HTR-8/SVneo (cell line): Measurements from ENCODE around the gene S100A10.
A peak's percentile ranks its signal among the peaks of the same experiment; 100 is the strongest.

ENCODE experiments used
- DNase-seq: peaks from one replicate; pipeline ENCODE4 v3.0.0; 2011; ENCODE audit warnings: low spot score, mixed read lengths; ENCODE audit not compliant: insufficient read length
- FAIRE-seq: peaks from 2 replicates; lab custom pipeline; 2011; peaks lifted over from hg19 to GRCh38; lab: Jason Lieb, UNC

S100A10 gene

DNA sequence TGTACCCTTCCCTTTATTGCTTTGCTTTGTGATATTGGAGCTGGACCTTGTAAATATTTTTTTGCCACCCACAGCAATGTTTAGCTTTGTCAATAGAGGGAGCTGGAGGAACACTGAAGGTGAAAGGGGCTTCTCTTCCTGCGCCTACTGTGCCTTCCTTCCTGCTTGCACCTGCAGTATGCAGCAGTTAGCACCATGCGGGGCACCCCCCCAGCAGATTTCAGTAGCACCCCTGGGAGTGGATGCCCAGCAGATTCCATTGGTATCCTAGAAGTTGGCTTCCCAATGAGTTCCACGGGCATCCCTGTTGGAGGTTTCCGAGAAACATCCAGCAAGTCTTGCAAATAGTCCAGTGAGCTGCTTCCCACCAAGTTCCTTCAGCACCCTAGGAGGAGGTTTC is 25.6 kb downstream of the S100A10 start:
- FAIRE-seq, result no peak
- no peak for DNase-seq

GRCh38 chr1:151967091-151967490 is 26.6 kb downstream of the S100A10 start:
- no peak for FAIRE-seq
- DNase-seq, result no peak

GRCh38 chr1:151966061-151966460 is 27.6 kb downstream of the S100A10 start:
- FAIRE-seq, result no peak

DNA sequence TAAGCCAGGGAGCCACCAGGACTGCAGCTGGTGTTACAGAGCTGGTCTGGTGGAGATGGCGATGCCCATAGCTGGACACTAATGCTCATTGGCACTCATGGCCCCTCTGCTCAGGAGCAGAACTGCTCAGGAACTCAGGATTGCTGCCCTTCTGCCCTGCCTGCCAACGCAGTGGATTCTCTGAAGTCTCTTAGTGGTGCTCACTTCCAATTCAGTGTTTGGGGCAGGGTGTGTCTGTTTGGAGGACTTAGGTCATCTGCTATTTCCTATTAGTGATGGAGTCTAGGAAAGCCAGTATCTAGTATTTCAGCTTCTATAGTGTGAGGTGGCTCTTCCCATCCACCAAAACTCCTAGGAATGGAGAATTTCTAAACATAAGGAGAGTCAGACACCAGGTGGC is 29.1 kb downstream of the S100A10 start:
- no peak for FAIRE-seq
- no peak for DNase-seq

More at GRCh38 chr1:151966061-151966460, 27.6 kb downstream of the S100A10 start:
- no peak for DNase-seq

GRCh38 chr1:151963288-151963687 is 30.4 kb downstream of the S100A10 start:
- no peak for FAIRE-seq
- no peak for DNase-seq

GRCh38 chr1:151961833-151962232 is 31.8 kb downstream of the S100A10 start:
- no peak for FAIRE-seq
- DNase-seq, result no peak

DNA sequence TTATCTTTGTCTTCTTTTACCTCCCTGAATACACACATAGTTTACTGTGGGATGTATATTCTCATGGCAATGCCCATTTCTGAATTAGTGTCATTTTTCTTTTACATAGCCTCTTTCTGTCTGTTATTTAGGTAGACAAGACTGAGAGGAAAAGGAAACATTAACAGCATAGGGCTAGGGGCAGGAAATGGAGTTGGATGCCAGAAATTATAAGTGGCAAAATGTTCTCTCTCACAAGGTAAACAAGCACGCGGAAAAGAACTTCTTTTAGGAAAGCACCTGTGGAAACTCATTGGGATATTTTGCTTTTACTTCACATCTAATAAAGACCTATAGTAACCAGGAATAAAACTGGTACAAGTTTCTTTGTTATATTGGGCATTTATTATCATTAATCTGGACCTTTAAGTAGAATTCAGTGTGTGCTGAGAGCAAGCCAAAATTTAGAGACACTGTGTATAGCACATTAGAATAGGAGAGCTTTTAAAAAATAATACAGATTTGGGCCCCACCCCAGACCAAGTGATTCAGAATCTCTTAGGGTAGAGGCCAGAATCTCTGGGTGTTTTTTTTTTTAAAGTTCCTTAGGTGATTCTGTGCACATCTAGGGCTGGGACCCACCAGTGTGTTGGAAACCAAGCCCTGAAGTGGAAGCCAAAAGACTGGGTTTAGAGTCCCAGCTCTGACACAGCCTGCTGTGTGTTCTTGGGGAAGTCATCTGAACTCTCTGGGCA is 32.7 kb downstream of the S100A10 start:
- DNase-seq (no peak), FAIRE-seq (no peak)

- no peak for FAIRE-seq
These were observed 34.7 kb downstream of the S100A10 start for GRCh38 chr1:151958959-151959358.

DNA sequence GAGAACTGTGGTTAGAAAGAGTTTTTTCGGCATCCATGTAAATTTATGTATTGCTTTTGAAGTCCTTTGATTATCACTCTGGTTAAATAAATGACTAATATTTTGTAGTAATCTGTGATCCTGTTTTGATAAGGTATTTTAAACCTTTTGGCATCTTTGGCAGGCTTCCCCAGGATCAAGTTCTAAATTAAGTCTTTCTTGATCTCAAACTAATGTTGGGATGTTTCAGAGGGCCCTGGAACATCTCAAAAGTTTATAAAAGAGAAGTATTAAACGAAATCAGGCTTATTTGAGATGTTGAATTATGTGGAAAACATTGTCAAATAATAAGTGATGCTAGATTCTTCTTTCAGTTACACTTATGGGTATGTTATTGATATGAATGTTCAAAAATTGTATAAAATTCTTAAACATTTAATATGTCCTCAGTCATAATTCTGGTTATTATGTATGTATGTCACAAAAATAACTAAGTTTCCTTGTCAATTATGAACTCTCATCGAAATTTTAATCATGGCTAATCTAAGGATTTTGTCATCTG is 36.6 kb downstream of the S100A10 start:
- FAIRE-seq, result no peak
- DNase-seq, result no peak

More at GRCh38 chr1:151958959-151959358, 34.7 kb downstream of the S100A10 start:
- DNase-seq, result no peak

GRCh38 chr1:151953409-151954094 is 40.1 kb downstream of the S100A10 start:
- FAIRE-seq, result no peak
- no peak for DNase-seq

GRCh38 chr1:151952811-151953210 is 40.8 kb downstream of the S100A10 start:
- no peak for FAIRE-seq

DNA sequence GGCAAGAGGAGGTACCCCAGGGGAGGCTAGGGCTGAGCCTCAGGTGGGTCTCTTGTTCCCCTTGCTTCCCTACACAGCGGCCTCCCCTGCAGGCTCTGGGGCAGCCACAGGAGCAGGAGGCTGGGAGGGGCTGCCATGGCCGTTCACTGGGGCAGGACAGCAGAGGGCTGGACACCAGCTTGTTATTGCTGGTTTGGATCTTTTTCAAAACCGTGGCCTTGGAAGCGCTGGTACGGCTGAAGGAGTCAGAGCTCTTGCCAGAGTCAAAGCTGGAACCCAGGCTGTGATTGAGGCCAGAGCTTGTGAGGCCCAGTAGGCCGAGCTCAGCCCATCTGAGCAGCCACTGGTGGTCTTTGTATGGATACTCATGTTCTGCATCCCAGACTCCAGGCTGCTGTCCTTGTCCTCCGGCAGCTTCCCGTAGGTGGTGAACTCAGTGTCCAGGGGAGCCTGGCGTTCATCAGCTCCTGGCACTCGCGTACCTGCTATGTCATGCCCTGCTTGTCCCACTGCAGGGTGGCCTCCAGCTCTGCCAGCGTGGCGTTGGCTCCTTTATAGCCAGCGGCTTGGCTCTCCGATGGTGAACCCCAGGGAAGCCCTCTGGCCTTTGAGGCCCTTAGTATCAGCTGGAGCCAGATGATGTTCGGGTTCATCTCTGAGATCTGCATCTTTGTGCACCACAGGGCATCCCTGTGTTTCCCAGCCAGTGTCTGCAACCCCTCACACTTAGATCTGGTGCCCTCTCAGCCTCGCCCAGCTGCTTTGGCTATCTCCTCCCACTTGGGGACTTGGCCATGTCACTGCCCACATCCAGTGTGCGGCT is 44.1 kb downstream of the S100A10 start:
- FAIRE-seq (no peak), DNase-seq (no peak)

More at GRCh38 chr1:151952811-151953210, 40.8 kb downstream of the S100A10 start:
- DNase-seq, result no peak

DNA sequence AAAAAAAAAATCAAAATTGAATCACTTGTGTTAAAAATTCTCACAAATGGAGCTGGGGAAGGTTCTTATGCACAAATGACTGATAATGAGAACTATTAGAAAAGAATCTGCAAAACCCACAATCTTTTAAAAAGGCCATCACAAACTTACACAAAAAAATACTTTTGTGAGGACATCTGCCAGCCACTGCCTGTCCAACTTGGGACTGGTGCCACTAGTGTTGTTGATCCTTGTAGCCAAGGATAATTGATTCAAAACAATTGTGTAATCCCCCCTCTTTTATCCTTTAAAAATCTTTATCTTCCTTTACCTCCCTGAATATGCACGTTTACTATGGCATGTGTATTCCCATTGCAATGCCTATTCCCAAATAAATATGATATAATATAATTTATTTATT is 45.2 kb downstream of the S100A10 start:
- no peak for DNase-seq
- FAIRE-seq, result no peak

- DNase-seq (no peak), FAIRE-seq (no peak)
These were observed 46.5 kb downstream of the S100A10 start for GRCh38 chr1:151947140-151947539.

- no peak for FAIRE-seq
These were observed 47.6 kb downstream of the S100A10 start for GRCh38 chr1:151945725-151946722.

DNA sequence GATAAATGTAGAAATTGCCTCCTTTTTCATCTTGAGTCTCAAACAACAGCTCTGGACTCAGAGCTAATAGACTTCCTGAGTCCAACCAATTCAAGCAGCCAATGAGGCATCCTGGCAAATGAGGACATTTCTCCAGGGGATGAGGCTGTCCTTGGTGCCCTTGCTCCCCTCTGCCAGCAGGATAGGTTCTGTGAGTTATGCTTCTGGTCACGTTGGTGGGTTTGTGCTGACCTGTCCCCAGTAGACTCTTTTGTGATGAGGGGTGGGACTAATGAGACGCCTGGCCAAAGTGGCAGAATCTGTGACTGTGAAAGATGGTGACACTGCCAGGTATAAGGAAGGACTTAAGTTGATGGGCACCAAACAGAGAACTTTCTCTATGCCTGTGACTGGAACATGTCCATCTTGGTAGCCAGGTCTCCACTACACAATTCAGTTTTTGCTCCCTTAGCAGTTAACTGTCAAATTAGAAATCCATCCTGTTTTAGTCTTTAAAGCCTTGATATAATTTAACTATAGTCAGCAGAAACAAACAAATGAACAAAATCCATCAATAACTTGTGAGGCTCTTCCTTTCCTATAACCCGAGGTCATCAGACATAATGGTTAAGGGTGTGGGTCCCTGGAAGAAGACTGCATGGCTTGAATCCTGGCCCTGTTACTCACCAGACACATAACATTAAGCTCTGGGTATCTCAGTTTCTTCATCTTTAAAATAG is 48.6 kb downstream of the S100A10 start:
- FAIRE-seq (no peak), DNase-seq (no peak)

More at GRCh38 chr1:151945725-151946722, 47.6 kb downstream of the S100A10 start:
- peak; percentile 77 for DNase-seq

- FAIRE-seq, result no peak
- DNase-seq, result no peak
These were observed 49.4 kb downstream of the S100A10 start for GRCh38 chr1:151944126-151944856.

DNA sequence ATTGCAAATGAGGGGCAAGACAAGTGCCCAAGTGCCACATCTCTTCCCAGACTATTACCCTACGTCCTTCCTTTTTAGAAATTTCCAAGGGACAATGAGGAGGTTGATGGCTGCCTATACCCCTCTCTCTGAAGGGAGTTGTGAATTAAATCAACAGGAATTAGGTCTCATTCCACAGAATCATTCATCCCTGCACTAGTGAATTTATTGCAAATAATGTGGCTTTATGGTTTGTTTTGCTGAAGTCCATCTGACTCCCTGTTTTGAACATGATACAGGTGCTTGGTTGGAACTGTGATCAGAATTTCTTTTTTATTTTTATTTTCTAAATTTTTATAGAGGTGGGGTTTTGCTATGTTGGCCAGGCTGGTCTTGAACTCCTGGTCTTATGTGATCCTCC is 50.1 kb downstream of the S100A10 start:
- FAIRE-seq, result no peak
- no peak for DNase-seq
